GM21529 (cell line): ENCODE data around the gene RPS21.
A peak's percentile ranks its signal among the peaks of the same experiment; 100 is the strongest.

Experiments used
- ATAC-seq: cut with Tn5 transposase; IDR thresholded peaks from one replicate; pipeline ENCODE4 v1.9.1; 2021; ENCODE audit not compliant: unreplicated experiment

Gene RPS21

GRCh38 chr20:62376112-62377063 is 10.5 kb upstream of the RPS21 start:
- ATAC-seq: no peak

- no peak for ATAC-seq
Observed at GRCh38 chr20:62377064-62377461, 9.8 kb upstream of the RPS21 start.

- no peak for ATAC-seq
Observed at GRCh38 chr20:62377615-62378178, 9.2 kb upstream of the RPS21 start.

- no peak for ATAC-seq
Observed at GRCh38 chr20:62378215-62378614, 8.7 kb upstream of the RPS21 start.

GRCh38 chr20:62381202-62381797 is 5.6 kb upstream of the RPS21 start:
- ATAC-seq: no peak

GRCh38 chr20:62381842-62382241 is 5.1 kb upstream of the RPS21 start:
- no peak for ATAC-seq

- peak; percentile 67 for ATAC-seq
Observed at GRCh38 chr20:62382306-62383198, 4.4 kb upstream of the RPS21 start.

- ATAC-seq: no peak
Observed at GRCh38 chr20:62387219-62387913, 463 bp downstream of the RPS21 start.

GRCh38 chr20:62387933-62388635 is 1.2 kb downstream of the RPS21 start:
- ATAC-seq: no peak

GRCh38 chr20:62388839-62389600 is 2.1 kb downstream of the RPS21 start:
- no peak for ATAC-seq

GRCh38 chr20:62389601-62390087 is 2.7 kb downstream of the RPS21 start:
- no peak for ATAC-seq

GRCh38 chr20:62390317-62391164 is 3.6 kb downstream of the RPS21 start:
- no peak for ATAC-seq

- ATAC-seq: no peak
Observed at GRCh38 chr20:62391165-62392076, 4.5 kb downstream of the RPS21 start.

- ATAC-seq: no peak
Observed at GRCh38 chr20:62392077-62392418, 5.1 kb downstream of the RPS21 start.

- no peak for ATAC-seq
Observed at GRCh38 chr20:62392621-62393334, 5.9 kb downstream of the RPS21 start.

- ATAC-seq: no peak
Observed at GRCh38 chr20:62393335-62393665, 6.4 kb downstream of the RPS21 start.

GRCh38 chr20:62393830-62394229 is 6.9 kb downstream of the RPS21 start:
- no peak for ATAC-seq
